GM12878 (cell line): ENCODE measurements around the gene TOR2A. TPM values are rescaled to one million over a fixed set of nuclear protein-coding genes. Genes with fewer than 3 reads are reported as not detected.

Experiments used
- ATAC-seq: fragments of 200-7000 bp; cut with Tn5 transposase; 3 replicates; pipeline ENCODE4 v1.9.1; 2020; ENCODE audit warnings: mild to moderate bottlenecking, moderate library complexity
- BruUV-seq: library from RNA; stranded (reverse); fragments of 400-500 nt; replicated peaks from 2 replicates; lab custom pipeline; 2021; lab: Mats Ljungman, UMichigan
- CTCF ChIA-PET: fragments of 300-600 bp; sonication (Branson Sonifier 250); formaldehyde crosslinking; extraction: SDS; loops from one replicate; lab custom pipeline; 2021; ENCODE audit warnings: inconsistent platforms; lab: Yijun Ruan, JAX
- POLR2A ChIA-PET: fragments of 350-600 bp; formaldehyde crosslinking; extraction: SDS; loops from one replicate; lab custom pipeline; 2021; ENCODE audit warnings: inconsistent platforms; lab: Charles Lee
- RAD21 ChIA-PET: fragments of 300-600 bp; sonication (Branson Sonifier 250); formaldehyde crosslinking; loops from one replicate; lab custom pipeline; 2023; ENCODE audit warnings: antibody characterized with exemption; ENCODE audit not compliant: unreplicated experiment; lab: Charles Lee
- SMC1A ChIA-PET: fragments of 300-600 bp; sonication (Branson Sonifier 250); formaldehyde crosslinking; loops from one replicate; lab custom pipeline; 2023; ENCODE audit not compliant: unreplicated experiment, uncharacterized antibody; lab: Charles Lee
- DNase-seq: peaks from one replicate; pipeline ENCODE4 v3.0.0-alpha.2; 2011; ENCODE audit warnings: low read depth, low spot score
- FAIRE-seq: peaks from 3 replicates; lab custom pipeline; 2011; peaks lifted over from hg19 to GRCh38; lab: Jason Lieb, UNC
- H2AFZ ChIP-seq: 2 replicates; pipeline ENCODE4 v1.6.0; 2011; ENCODE audit warnings: low read depth, low read length, control low read depth; ENCODE audit not compliant: control insufficient read depth
- H3K27ac ChIP-seq: 2 replicates; pipeline ENCODE4 v1.5.1; 2011; ENCODE audit warnings: control low read depth; ENCODE audit not compliant: control insufficient read depth, insufficient read depth
- H3K27me3 ChIP-seq, 2 experiments: replicated peaks in 1 of 2; 2 replicates each; pipeline versions ENCODE4 v1.6.0 to v1.6.1; 2011; ENCODE audit warnings: low read length in 1 of 2; ENCODE audit not compliant: control insufficient read depth in 2 of 2, insufficient read depth in 2 of 2
- H3K36me3 ChIP-seq, 2 experiments: 2 replicates each; pipeline ENCODE4 v1.5.1; 2011; ENCODE audit warnings: low read length in 1 of 2; ENCODE audit not compliant: control insufficient read depth in 2 of 2, insufficient read depth in 2 of 2
- H3K4me1 ChIP-seq: 2 replicates; pipeline ENCODE4 v1.6.1; 2011; ENCODE audit warnings: mild to moderate bottlenecking, low read length, moderate library complexity, mixed read lengths; ENCODE audit not compliant: control insufficient read depth, insufficient read depth
- H3K4me2 ChIP-seq: 2 replicates; pipeline ENCODE4 v1.6.0; 2011; ENCODE audit warnings: control low read depth; ENCODE audit not compliant: control insufficient read depth, insufficient read depth
- H3K4me3 ChIP-seq: fragments of 200-600 bp; sonication (generic); 2 replicates; pipeline ENCODE4 v1.5.1; 2016
- H3K79me2 ChIP-seq: 2 replicates; pipeline ENCODE4 v1.6.0; 2011; ENCODE audit warnings: low read length; ENCODE audit not compliant: control insufficient read depth, insufficient read depth
- H3K9ac ChIP-seq: 2 replicates; pipeline ENCODE4 v1.8.0; 2011; ENCODE audit warnings: low read length, control low read depth, mixed read lengths; ENCODE audit not compliant: control insufficient read depth, insufficient read depth
- H3K9me3 ChIP-seq: replicated peaks from 3 replicates; pipeline ENCODE4 v1.5.1; 2011; ENCODE audit warnings: mild to moderate bottlenecking, low read length; ENCODE audit not compliant: control insufficient read depth, insufficient read depth
- H4K20me1 ChIP-seq: 2 replicates; pipeline ENCODE4 v1.6.0; 2011; ENCODE audit not compliant: control insufficient read depth, insufficient read depth
- BMI1 ChIP-seq: fragments of 450-650 bp; IDR thresholded peaks from 2 replicates; pipeline ENCODE4 v1.6.1; 2016; ENCODE audit warnings: mild to moderate bottlenecking, moderate library complexity, borderline replicate concordance
- CREM ChIP-seq: IDR thresholded peaks from 2 replicates; pipeline ENCODE4 v1.6.1; 2014; ENCODE audit warnings: antibody characterized with exemption, low read depth
- ESRRA ChIP-seq: IDR thresholded peaks from 2 replicates; pipeline ENCODE4 v1.6.1; 2012; ENCODE audit warnings: mild to moderate bottlenecking, low read length, improper control_type of control experiment
- GABPA ChIP-seq: IDR thresholded peaks from 2 replicates; pipeline ENCODE4 v1.6.1; 2014; ENCODE audit warnings: antibody characterized with exemption, low read depth, mild to moderate bottlenecking, inconsistent platforms
- HDAC2 ChIP-seq: fragments of 200-600 bp; sonication (generic); IDR thresholded peaks from 2 replicates; pipeline ENCODE4 v1.6.1; 2017
- JUNB ChIP-seq: IDR thresholded peaks from 2 replicates; pipeline ENCODE4 v1.6.1; 2016; ENCODE audit warnings: antibody characterized with exemption, mild to moderate bottlenecking
- KLF5 ChIP-seq: fragments of 450-650 bp; IDR thresholded peaks from 2 replicates; pipeline ENCODE4 v1.6.1; 2014; ENCODE audit warnings: mild to moderate bottlenecking; ENCODE audit not compliant: partially characterized antibody
- MXI1 ChIP-seq: fragments of 150-350 bp; IDR thresholded peaks from 2 replicates; pipeline ENCODE4 v1.6.1; 2011; ENCODE audit warnings: low read depth, mild to moderate bottlenecking, inconsistent platforms, low read length, improper control_type of control experiment
- MYB ChIP-seq: fragments of 150-350 bp; IDR thresholded peaks from 2 replicates; pipeline ENCODE4 v1.6.1; 2014; ENCODE audit warnings: mild to moderate bottlenecking, low read depth, low read length, borderline replicate concordance
- NFXL1 ChIP-seq: fragments of 450-650 bp; IDR thresholded peaks from 2 replicates; pipeline ENCODE4 v1.6.1; 2017; ENCODE audit warnings: antibody characterized with exemption, mild to moderate bottlenecking, borderline replicate concordance
- SREBF1 ChIP-seq: IDR thresholded peaks from 2 replicates; pipeline ENCODE4 v1.6.1; 2012; ENCODE audit warnings: mild to moderate bottlenecking, low read length
- STAT3 ChIP-seq: IDR thresholded peaks from 2 replicates; pipeline ENCODE4 v1.6.1; 2011; ENCODE audit warnings: low read depth, low read length, improper control_type of control experiment
- SUPT20H ChIP-seq: IDR thresholded peaks from 2 replicates; pipeline ENCODE4 v1.6.1; 2011; ENCODE audit warnings: low read depth, mild to moderate bottlenecking, low read length, moderate library complexity, borderline replicate concordance; ENCODE audit not compliant: control insufficient read depth
- TCF3 ChIP-seq: IDR thresholded peaks from 2 replicates; pipeline ENCODE4 v1.6.1; 2012; ENCODE audit warnings: low read depth, mild to moderate bottlenecking, low read length, borderline replicate concordance; ENCODE audit not compliant: insufficient read depth
- ZNF622 ChIP-seq: fragments of 450-650 bp; IDR thresholded peaks from 2 replicates; pipeline ENCODE4 v1.6.1; 2017; ENCODE audit warnings: mild to moderate bottlenecking, inconsistent platforms
- WGBS: methylation state at CpG from one replicate; pipeline ENCODE4 v1.1.6; 2016; ENCODE audit warnings: low lambda C conversion rate; ENCODE audit not compliant: insufficient replicate concordance, insufficient coverage; ENCODE audit errors: missing lambda C conversion rate; 5-methylcytosine and 5-hydroxymethylcytosine counted together
- in situ Hi-C: fragments of 300-500 bp; cut with MboI; formaldehyde crosslinking; loops from 9 replicates; pipeline ENCODE4 v1.14.3; 2018; ENCODE audit warnings: mixed read lengths
- intact Hi-C: fragments of 100-400 bp; cut with micrococcal nuclease; formaldehyde crosslinking; loops from one replicate; pipeline ENCODE4 v1.14.2; 2022; ENCODE audit not compliant: unreplicated experiment
- polyA plus RNA-seq, 11 experiments: library from polyadenylated mRNA; depleted of rRNA in 4 of 11; unstranded in 6 of 11; stranded (reverse) in 5 of 11; fragments of >200 nt; fragmentation: Nextera tagmentation in 4 of 11; fragmentation: Illumina TruSeq in 1 of 11; extraction: Ambion mirVana in 4 of 11; extraction: Trizol in 1 of 11; gene quantifications; 1 replicate in 1 of 11; 2 replicates in 10 of 11; pipeline versions ENCODE4 v1.2.1 to v1.2.3, GENCODE V29; 2011 to 2016; ENCODE audit warnings: inconsistent platforms in 2 of 11, missing spikeins in 2 of 11, low read depth in 1 of 11
- total RNA-seq, 4 experiments: library from RNA; depleted of rRNA in 3 of 4; stranded (reverse); fragments of >200 nt in 3 of 4; fragmentation: Illumina TruSeq in 1 of 4; extraction: Trizol in 1 of 4; gene quantifications; 2 replicates each; pipeline versions ENCODE4 v1.2.1 to v1.2.3, GENCODE V29; 2013 to 2021

The TOR2A gene
- total and polyA plus RNA-seq, 10 of the 15 experiments (the other 5 are each of a cell fraction or from before 2014, with no cell fraction given) = 0.52 to 23.7 (median 8.5) TPM

GRCh38 chr9:127768698-127769097, 33.6 kb upstream of the TOR2A start:
- ChIA-PET RAD21 (interaction anchor here (0.7 to 7.6 kb wide), 3 partner anchors 10 to 142 kb away, joined by 3 to 61 read pairs (median 4); partner anchors contain the start of gene CDK9), POLR2A (interaction anchor here (3.5 to 3.6 kb wide), 2 partner anchors 12 to 17 kb away, joined by 24 to 42 read pairs; partner anchors contain the start of gene CDK9), SMC1A (interaction anchor here (1.2 to 1.4 kb wide), 2 partner anchors 10 to 12 kb away, joined by 4 to 5 read pairs; partner anchors contain the start of gene SH2D3C), CTCF (interaction anchor here (1.4 to 9.2 kb wide), 4 partner anchors 15 to 153 kb away, joined by 3 to 75 read pairs (median 21); partner anchors contain the start of genes CDK9 and TOR2A)
- Histone ChIP-seq H3K79me2 (peaks cover 13% of the 10 kb centered on the region), H3K9ac (no peak overlapping the region), H2AFZ (no peak overlapping the region), H3K4me3 (no peak overlapping the region), H4K20me1 (peaks cover 5% of the 10 kb centered on the region; the same call in 1 of the 2 replicates), H3K36me3 (peaks cover 5 to 34% of the 10 kb centered on the region in 2 experiments), H3K9me3 (no peaks in the 10 kb centered on the region), H3K27me3 (no peaks in the 10 kb centered on the region), H3K4me1 (peaks cover 24% of the 10 kb centered on the region), H3K4me2 (no peak overlapping the region), H3K27ac (no peak overlapping the region)
- intact Hi-C loops (no loop called here), in situ Hi-C loops (no loop called here)
- FAIRE-seq (no peak), ATAC-seq (no peak), DNase-seq (no peak)
- WGBS = 73% methylated on average over 7 of the region's 8 CpGs
- no peak for TF ChIP-seq STAT3
- TF ChIP-seq SREBF1 = no peak
- TF ChIP-seq ZNF622 = no peak
- no peak for TF ChIP-seq NFXL1
- no peak for TF ChIP-seq HDAC2
- TF ChIP-seq CREM = no peak
- TF ChIP-seq MXI1 = no peak
- no peak for TF ChIP-seq JUNB
- TF ChIP-seq BMI1 = no peak
- no peak for TF ChIP-seq ESRRA
- no peak for TF ChIP-seq TCF3
- no peak for TF ChIP-seq SUPT20H
- TF ChIP-seq GABPA = no peak
- TF ChIP-seq MYB = no peak
- TF ChIP-seq KLF5 = no peak
- BruUV-seq = no TSS peak
